HG02870 (cell line): ENCODE data around the gene OSMR.

ENCODE experiments used
- ATAC-seq: cut with Tn5 transposase; IDR thresholded peaks from one replicate; pipeline ENCODE4 v1.9.1; 2021; ENCODE audit warnings: mild to moderate bottlenecking, moderate library complexity; ENCODE audit not compliant: unreplicated experiment

Gene OSMR

GRCh38 chr5:38845526-38846378 lies at the start of gene OSMR:
Gene OSMR (plus strand): TSS chr5:38846012. CDS start chr5:38869045, 23,033 bp downstream.
- no peak for ATAC-seq

- no peak for ATAC-seq
Measured at GRCh38 chr5:38796742-38797108, 49.1 kb upstream of the OSMR start.

DNA sequence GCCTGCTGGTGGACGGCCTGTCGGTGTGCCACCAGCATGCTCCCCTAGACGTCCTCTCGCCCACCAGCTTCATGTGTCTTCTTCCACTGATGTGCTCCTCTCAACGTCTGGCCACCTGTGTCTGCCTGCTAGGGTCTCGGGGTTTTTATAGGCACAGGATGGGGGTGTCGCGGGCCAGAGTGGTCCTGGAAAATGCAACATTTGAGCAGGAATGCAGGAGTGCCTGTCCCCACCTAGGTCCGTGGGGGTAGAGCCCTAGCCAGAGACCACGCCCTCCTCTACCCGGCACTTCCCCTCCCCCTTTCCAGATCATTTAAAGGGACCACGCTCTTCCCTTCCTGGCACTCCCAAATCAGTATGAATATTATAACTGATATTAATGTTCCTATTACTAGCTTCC lies 48.0 kb upstream of the OSMR start:
- no peak for ATAC-seq

GRCh38 chr5:38799556-38800377 lies 46.0 kb upstream of the OSMR start:
- no peak for ATAC-seq

- no peak for ATAC-seq
Measured at GRCh38 chr5:38800515-38800914, 45.3 kb upstream of the OSMR start.

GRCh38 chr5:38802125-38802524 lies 43.7 kb upstream of the OSMR start:
- no peak for ATAC-seq

DNA sequence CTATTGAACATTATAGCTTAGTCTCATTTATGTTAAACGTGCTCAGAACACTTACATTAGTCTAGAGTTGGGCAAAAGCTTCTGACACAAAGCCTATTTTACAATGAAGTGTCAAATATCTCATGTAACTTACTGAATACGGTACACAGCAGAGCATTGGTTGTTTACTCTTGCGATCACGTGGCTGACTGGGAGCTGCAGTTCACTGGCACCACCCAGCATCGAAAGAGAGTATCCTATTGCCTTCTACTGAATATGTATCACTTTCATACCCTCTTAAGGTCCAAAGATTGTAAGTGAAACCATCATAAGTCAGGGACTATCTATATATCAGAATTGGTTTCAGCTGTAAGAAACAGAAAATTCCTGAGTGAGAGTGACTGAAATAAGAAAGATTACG lies 42.6 kb upstream of the OSMR start:
- ATAC-seq, result no peak

DNA sequence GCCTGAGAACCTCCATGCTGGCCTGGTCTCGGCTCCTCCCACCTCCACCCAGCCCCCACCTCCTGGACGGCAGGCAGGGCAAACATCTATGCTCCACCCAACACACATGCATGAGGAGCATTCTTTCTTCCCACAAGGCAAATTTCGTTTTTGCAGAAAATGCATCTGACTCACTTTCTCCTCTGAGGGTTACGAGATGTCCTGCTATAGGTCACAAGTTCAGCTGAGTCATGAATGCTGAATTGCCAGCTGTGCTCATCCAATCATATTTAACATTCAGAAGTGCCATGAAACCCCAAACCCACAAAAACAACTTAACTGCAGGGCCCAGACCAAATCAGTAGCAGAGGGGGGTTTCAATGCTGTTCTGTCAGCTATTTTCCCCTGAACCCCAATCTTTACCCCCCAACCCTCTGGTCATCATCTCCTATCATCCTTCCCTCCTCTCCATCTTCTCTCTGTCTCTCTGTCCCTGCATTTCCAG lies 39.0 kb upstream of the OSMR start:
- no peak for ATAC-seq

DNA sequence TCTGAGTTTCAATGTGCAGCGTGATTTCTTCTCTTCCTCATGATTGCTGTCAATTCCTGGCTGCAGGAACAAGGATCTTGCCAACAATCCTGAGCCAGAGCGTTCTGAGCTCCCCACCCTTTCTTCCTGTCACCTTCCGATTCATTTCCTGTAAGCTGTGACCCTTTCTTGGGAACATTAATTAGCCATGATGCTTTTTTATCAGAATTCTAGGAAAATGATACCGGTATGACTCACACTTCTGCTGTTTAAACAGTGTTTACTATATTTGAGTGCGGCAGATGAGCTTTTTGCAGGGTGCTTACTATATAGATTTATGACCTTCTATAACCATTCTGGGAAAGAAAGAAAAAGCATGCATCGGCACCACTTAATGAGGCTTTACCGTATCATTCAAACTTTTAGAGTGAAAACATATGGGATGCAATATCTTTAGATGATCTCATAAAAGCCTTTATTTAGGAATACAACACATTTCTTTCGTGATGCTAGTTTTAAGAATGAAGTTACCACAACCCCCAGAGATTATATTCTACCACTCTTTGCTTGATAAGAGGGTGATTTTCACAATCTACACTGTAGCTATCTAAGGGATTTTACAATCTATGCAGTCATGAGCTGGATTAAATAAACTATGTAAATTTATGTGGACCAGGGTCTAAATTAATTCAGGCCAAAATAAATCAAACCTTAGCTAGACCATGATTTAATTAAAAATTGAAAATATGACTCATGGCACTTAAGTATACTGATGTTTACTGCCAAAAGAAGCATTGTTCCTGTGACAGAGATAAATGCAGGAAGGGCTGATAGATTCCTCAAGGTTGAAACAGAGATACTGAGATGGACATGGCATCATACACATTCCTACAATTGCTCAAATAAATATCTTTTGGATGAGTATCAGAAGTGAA lies 38.0 kb upstream of the OSMR start:
- no peak for ATAC-seq

- no peak for ATAC-seq
Measured at GRCh38 chr5:38808666-38809343, 37.0 kb upstream of the OSMR start.

GRCh38 chr5:38809388-38810359 lies 36.1 kb upstream of the OSMR start:
- peak; percentile 71 for ATAC-seq

DNA sequence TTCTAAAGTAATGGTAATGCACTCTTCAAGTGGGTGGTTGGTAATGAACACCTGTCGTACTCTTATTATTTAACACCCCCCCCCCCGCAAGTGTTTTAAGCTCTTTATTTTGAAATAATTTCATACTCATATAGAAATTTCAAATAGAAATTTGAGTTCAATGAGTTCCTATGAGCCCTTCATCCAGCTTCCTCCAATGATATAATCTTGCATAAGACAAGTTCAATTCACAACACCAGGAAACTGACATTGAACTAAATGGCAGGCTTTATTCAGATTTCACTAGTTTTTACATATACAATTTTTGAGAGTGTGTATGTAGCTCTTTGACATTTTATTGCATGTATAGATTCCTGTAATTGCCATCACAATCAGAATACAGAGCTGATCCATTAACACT lies 30.9 kb upstream of the OSMR start:
- no peak for ATAC-seq

GRCh38 chr5:38816083-38817030 lies 29.5 kb upstream of the OSMR start:
- no peak for ATAC-seq

GRCh38 chr5:38821679-38822078 lies 24.1 kb upstream of the OSMR start:
- no peak for ATAC-seq

DNA sequence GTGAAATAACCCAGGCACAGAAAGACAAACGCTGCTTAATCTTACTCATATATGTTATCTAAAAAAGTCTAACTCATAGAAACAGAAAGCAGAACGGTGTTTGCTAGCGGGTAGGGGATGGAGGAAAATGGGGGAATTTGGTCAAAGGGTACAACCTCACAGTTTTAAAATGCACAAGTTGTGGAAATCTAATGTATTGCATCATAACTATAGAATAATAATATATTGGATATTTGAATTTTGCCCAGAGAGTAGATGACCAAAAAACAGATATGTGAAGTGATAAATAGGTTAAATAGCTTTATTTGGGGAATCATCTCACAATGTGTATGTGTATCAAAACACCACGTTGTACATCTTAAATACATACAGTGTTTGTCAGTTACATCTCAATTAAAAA lies 22.3 kb upstream of the OSMR start:
- no peak for ATAC-seq

GRCh38 chr5:38824821-38825220 lies 21.0 kb upstream of the OSMR start:
- ATAC-seq, result no peak

DNA sequence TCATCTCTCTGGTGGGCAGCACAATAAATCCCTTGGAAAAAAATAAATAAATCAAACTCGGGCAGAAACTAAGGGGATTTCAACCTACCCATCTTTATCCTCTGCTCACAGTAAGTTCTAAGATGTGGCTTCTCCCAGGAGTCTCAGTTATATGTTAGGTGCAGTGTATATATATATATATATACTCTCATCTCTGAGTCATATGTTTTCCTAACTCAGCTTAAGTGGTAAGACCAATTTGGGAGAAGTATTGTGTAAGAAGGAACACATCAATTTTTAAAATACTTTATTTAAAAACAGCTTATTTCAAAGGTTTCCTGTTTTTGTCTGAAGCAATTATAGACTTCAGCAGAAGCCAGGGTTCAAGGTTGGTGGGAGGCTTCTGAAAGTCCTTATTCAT lies 20.3 kb upstream of the OSMR start:
- ATAC-seq, result no peak

- ATAC-seq, result no peak
Measured at GRCh38 chr5:38827525-38827924, 18.3 kb upstream of the OSMR start.
